ENCODE measurements around the gene CTNNBL1.
A peak's percentile ranks its signal among the peaks of the same experiment; 100 is the strongest.
"Not testable (repeated sequence)": the region's sequence is repeated elsewhere in the genome, so short reads cannot be mapped to it uniquely, and the experiment has no call there.

Gene CTNNBL1, protein sequence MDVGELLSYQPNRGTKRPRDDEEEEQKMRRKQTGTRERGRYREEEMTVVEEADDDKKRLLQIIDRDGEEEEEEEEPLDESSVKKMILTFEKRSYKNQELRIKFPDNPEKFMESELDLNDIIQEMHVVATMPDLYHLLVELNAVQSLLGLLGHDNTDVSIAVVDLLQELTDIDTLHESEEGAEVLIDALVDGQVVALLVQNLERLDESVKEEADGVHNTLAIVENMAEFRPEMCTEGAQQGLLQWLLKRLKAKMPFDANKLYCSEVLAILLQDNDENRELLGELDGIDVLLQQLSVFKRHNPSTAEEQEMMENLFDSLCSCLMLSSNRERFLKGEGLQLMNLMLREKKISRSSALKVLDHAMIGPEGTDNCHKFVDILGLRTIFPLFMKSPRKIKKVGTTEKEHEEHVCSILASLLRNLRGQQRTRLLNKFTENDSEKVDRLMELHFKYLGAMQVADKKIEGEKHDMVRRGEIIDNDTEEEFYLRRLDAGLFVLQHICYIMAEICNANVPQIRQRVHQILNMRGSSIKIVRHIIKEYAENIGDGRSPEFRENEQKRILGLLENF

DNA sequence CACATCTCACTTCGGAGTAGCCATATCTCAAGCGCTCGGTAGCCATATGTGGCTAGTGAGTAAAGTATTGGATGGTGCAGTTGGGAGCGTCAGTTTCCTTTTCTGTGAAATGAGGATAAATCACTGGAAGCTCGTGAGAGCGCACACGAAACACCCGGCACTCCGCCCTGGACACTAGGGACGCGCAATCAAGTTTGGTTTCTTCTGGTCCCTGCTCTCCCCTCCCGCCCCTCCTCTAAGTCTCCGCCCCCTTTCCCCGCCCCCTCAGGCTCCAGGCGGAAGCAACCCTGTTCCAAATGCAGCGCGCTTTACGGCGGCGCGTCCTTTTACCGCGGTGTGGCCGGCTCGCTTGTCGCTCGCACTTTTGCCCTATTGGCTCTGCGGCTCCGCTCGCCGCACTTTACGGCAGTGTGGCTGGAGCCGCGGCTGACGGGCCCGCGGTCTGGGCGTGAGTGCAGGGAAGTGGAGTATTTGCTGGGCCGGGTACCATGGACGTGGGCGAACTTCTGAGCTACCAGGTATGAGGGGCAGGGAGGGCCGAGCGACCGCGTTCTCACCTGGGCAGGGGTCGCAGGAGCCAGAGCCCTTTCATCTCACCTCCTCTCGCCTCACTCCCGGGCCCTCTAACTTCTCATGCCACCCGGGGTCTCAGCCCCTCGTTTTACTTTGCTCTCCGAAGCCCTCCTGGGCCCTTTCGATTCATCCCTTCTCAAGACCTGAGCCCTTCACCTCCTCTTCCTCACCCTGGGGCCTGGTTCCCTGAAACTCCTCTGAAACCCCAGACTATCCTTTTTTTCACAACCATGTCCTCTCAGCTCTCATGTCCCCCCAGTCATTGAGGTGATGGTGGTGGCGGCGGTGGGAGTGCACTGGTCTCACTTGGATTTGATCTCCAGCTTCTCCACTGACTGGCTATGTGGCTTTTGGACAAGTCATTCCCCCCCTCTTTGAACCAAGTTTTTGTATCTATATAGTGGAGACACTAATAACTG lies at the start of gene CTNNBL1:
CTNNBL1 (plus strand) TSS at position 396 of the 992 bp plus-strand sequence; CDS start at position 489, 93 bp downstream.
- peak; percentile 79 for DNase-seq (ENCODE audit: low spot score)

DNA sequence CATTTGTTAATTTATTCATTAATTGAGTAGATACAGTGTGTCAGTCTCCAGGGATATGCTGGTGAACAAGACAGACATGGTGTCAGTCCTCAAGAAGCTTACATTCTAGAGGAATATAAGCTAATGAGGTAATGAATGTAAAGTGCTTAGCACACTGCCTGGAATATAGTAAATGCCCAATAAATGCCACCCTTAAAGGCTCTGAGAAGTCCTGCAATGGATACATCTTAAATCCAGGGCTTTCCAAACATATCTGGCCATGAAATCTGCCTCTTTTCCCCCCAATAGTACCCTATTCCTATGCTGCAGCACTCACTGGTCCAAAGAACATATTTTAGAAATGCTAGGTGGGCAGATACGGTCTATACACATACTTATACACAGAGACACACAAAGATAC lies 49.2 kb upstream of the CTNNBL1 start:
- no peak for DNase-seq (ENCODE audit: low spot score)

DNA sequence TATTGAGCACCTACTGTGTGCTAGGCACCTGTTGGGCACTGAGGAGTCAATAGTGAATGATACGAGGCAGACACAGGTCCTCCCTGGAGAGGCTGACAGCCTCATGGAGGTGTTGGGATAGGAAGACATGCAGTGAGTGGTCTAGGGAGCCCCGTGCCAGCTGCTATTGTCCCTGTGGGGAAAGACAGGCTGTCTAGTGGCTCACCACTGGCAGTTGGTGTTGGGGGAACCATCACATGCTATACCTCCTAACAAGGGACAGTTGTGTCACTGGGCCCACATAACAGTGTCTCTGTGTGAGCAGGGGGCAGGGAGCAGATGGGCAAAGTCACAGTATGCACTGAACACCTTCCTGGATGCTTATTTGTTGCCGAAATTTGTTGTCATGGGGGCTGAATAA lies 45.9 kb upstream of the CTNNBL1 start:
- no peak for DNase-seq (ENCODE audit: low spot score)

DNA sequence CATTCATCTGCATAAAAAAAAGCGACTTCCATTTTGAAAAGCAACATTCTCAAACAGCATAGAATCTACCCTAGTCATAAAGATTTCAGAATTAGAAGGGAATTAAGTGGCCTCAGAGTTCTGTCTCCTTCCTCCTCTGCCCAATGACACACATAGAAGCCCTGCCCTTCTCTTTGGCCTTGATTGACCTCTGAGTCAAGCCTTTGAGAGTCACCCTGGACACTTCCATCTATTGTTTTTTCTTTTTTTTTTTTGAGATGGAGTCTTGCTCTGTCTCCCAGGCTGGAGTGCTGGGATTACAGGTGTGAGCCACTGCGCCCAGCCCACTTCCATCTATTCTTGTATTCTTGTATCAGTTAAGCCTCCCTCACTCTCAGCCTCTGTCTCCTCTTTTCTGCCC lies 44.8 kb upstream of the CTNNBL1 start:
- DNase-seq (ENCODE audit: low spot score): no peak

DNA sequence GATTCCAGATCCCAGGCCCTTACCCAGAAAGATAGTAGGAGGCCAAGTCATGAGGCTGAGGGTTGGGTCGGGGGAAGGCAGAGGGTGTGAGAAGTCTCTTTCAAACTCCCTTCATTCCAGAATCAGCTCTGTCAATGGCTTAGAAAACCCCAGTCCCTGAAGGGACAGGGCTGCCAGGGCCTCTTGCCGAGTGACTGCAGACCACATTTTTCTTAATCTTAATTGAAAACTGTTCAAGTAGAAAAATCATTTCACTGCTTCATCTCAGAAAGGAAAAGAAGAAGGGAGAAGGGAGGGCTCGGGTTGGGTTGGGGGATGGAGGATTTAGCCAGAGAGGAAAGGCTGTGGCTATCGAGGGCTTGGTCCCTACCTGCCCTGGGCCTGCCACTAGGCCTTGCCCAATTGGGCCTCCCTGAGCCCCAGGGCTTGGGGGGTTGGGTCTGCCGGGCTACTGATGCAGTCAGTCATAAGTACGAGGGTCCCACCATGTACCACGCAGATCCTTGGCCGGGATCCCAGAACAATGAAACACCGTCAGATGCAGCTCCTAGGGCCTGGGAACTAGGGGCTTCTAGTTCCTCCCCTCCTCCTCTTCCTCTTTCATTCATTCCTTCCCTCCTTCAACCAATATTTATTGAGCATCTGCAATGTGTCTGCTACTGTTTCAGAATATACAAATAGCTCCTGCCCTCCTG lies 44.0 kb upstream of the CTNNBL1 start:
- DNase-seq (ENCODE audit: low spot score): no peak

DNA sequence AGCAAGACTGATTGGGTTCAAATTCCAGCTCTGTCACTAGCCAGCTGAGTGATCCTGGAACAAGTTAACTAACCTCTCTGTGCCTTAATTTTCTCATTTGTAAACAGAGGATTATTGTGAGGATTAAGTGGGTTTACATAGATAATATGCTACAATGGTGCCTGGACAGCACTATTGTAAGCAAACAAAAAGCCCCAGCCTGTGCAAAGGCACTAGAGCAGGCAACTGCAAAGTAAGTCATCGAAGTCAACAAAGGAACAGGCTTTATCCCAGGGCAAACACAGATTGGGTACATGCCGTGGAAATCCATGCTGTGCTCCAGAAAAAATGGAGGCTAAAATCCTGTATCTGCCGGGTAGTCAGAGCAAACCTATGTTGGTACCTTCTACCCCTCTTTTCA lies 43.2 kb upstream of the CTNNBL1 start:
- no peak for DNase-seq (ENCODE audit: low spot score)

DNA sequence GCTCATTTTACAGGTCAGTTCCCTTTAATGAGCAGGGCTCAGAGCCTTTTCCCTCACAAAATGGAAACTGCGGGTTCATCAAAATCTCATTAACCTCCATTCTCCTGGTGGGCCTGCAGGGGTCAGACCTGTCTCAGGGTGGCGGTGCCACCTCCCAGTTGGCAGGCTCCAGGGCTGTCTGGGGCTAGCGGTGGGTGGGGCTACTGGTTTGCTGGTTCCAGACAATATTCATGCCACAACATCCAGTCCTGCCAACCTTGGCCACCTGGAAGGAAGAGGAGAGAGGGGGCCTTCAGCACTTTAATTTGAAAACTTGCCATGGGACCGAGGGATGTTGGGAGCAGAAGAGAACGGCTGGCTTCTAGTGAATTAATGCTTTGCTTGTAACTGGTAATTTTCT lies 41.9 kb upstream of the CTNNBL1 start:
- DNase-seq (ENCODE audit: low spot score): peak; percentile 19

DNA sequence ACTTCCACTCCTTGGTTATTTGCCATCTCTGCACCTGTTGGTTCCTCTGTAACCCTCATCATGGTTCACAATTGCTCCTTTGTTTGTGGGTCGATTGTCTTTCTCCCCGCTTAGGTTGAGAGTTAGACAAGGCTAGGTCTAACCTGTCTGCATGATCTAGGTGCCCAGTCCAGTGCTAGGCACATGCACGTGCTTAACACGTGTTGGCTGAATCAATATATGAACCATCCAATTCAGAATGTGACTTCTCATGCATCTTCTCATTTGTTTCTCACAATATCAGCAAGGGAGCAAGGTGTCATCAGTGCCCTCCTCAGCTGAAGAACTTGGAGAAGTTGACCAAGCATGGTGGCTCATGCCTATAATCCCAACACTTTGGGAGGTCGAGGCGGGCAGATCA lies 36.9 kb upstream of the CTNNBL1 start:
- no peak for DNase-seq (ENCODE audit: low spot score)

DNA sequence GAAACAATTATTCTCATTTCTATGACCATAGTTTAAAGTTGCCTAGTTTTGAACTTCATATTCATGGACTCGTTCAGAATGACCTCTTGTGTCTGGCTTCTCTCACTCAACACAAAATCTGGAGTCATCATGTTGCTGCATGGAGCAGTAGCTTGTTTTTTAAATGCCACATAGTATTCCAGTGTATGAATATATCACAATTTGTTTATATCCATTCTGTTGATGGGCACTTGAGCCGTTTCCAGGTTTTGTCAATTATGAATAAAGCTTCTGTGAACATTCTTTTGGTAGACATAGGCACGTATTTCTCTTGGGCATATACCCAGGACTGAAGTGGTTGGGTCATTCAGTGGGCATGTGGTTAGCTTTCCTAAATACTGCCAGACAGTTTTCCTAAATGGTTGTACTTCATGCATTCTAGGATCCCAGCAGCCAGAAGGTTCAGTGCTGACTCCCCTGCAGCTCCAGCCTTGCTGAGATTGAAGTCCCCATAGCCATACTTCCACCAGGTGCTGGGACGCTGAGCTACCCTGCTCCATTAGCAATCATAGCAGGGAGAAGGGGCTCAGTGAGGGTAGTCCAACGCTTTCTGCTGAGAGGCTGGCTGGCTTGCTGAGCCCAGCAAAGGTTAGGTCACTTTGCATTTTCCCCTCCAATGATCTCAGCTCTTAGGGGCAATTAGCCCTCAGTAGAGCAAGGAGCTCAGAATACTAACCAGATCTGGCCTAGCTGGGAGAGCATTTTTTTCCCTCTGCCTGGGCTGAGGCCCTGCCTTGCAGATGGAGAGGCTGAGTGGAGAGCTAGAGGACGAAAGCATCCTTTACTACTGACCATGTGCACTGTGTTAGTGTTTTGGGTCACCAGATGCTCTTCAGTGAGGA lies 35.7 kb upstream of the CTNNBL1 start:
- no peak for DNase-seq (ENCODE audit: low spot score)

DNA sequence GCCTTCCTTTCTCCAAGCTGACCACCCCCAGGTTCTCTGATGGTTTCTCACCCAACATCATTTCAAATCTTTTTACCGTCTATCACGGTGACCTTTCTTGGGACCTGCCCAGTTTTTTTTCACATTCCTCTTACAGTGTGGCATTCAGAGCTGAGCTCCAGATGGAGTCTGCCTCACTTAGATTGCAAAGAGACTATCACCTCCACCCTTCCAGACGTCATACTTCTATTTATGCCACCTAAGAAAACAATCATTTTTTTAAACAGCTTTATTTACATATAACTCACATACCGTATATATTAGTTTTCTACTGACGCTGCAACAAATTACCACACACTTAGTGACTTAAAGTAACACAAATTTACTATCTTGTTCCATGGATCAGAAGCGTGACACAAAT lies 32.3 kb upstream of the CTNNBL1 start:
- DNase-seq (ENCODE audit: low spot score): no peak

DNA sequence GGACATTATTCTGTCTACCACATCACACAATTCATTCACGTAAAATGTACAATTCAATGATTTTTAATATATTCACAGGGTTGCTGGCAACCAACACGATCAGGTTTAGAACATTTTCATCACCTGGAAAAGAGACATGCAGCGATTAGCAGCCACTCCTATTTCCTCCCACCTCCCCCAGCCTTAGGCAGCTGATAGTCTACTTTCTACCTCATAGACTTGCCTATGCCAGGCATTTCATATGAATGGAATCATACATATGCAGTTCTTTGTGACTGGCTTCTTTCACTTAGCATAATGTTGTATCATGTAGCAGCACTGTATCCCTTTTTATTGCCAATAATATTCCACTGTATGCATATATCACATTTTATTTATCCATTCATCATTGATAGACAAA lies 31.5 kb upstream of the CTNNBL1 start:
- no peak for DNase-seq (ENCODE audit: low spot score)

DNA sequence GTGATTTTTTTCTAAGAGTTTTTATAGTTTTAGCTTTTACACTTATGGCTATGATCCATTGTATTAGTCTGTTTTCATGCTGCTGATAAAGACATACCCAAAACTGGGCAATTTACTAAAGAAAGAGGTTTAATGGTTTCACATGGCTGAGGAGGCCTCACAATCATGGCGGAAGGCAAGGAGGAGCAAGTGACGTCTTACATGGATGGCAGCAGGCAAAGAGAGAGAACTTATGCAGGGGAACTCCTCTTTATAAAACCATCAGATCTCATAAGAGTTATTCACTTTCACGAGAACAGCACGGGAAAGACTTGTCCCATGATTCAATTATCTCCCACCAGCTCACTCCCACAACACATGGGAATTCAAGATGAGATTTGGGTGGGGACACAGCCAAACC lies 29.2 kb upstream of the CTNNBL1 start:
- DNase-seq (ENCODE audit: low spot score): not testable (repeated sequence)

DNA sequence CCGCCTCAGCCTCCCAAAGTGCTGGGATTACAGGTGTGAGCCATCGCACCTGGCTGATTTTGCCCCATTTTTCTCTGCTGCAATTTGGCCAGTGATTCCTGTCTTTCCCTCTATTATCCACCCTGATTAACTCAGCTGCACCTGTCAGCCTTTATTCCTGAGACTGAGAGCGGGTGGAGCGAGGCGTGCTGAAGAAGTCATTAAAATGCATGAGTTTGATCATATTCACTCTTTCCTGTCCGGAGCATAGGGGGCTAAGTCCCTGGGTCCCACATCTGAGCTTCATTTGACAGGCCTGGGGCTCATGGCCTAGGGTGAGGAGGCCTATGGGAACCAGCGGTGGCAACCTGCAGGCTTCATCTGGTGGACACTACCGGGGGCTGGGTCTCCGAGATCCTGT lies 25.7 kb upstream of the CTNNBL1 start:
- DNase-seq (ENCODE audit: low spot score): no peak

DNA sequence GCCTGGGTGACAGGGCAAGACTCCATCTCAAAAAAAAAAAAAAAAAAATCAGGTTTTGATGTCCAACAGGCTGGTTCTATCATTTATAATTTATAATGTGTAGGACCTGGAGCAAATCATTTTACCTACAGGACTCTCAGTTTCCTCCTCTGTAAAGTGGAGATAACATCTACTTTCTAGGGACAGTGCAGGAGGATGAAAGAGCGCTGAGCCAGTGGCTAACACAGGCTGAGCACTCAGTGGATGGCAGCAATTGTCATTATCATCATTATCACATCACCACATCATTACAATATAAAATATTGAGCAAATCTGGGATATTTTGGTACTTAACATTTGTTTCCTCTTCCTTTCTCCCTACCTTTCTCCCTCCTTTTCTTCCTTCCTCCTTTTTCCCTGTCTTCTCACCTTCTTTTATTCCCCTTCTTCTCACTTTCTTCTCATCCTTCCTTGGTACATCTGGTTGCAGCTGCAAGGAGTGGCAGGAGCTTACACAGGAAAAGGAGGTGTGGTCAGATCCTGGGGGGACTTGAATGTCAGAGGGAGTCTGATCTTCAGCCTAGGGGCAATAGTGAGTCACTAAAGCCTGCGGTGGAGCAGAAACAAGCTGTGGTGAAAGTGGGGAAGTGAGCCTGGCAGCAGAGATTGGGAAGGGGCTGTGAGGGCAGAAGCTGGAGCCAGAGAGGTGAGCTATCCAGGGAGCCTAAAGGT lies 24.6 kb upstream of the CTNNBL1 start:
- no peak for DNase-seq (ENCODE audit: low spot score)

DNA sequence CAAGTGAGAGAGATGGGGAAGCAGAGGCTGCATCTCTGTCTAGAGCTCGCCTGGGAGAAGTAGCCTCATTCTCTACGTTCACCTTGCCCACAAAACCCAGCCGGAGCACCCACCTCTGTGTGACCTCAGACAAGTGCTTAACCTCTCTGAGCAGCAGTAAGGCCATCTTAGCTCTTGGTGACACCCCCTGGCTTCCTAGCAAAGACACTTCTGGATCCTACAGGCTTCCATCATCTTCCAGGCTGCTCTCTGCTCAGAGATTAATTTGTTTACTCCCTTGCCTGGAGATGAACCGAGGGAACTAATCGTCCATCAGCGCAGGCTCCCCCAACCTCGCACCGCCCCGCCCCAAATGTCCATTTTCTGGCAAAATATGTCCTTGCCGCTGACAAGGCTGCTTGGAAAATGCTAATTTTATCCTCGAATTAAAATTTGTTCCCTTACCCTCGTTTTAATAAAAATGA lies 24.0 kb upstream of the CTNNBL1 start:
- no peak for DNase-seq (ENCODE audit: low spot score)

DNA sequence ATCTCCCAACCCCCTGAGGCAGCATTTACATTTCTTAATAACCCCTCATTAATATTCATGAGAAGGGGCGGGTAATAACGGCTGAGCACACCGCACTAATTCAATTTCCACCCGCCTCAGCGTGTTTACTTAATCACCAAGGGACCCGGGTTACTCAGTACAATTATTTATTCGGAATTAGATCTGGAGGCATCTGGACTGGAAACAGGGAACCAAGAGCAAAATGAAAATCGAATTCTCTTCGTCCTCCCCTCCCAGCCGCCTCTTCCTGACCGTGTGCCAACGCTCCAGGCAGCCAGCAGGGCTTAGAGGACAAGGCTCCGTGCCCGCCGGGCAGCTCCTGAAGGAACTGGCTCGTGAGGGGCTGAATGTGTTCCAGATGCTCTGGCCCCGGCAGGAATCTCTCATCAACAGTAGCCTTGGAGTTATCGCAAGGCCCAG lies 23.5 kb upstream of the CTNNBL1 start:
- DNase-seq (ENCODE audit: low spot score): no peak

DNA sequence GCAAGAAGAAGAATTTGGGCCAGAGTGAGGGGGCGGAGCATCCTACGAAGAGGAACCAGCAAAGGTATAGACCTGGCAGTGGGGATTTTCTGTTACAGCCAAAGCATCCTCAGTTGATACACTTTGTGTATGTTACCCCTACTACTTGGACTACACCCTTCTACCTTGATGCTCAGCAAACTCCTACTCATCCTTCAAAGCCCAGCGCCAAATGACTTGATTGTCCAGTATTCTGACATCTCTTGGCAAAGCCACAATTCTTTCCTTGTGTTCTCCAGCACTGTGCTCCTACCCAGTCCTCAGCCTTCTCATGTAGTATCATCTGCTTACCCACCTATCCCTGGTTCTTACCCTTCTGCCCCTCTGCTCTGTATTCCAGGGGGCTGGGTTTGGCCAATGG lies 21.7 kb upstream of the CTNNBL1 start:
- DNase-seq (ENCODE audit: low spot score): no peak

DNA sequence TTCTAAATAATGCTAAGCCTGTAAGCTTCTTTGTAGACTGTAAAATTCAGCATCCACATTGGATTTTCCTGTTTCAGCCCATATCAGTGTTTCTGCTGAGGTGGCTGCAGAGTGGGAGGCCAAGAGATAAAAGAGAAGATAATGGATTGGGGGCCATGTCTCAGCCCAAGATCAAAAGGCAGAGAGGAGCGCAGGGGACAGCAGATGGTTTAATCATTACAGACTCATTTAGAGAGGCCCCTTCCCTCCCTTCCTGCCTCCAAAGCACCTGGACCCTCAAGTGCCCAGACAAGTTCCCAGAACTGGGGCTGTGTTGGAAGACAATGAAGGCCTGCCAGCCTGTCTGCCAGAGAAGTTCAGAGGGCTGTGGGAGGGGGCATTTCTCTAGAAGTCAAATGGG lies 20.4 kb upstream of the CTNNBL1 start:
- DNase-seq (ENCODE audit: low spot score): no peak

DNA sequence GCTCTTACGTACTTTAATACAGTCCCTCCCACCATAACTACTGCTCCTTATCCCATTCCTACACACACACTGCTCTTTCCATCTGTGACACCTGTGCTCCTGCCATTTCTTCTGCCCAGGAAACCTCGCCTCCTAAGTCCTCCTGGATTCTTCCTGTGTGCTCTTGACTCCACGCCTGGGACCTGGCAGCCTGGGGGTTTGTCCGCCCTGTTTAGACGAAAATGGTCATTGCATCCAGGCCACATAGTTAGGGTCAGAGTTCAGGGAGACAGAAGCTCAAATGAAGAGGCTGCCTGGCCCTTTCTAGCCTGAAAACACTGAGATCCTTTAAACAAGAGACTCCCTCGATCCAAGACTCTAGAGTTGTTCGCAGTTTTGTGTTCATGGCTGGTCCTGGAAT lies 17.4 kb upstream of the CTNNBL1 start:
- DNase-seq (ENCODE audit: low spot score): no peak

Data from HuH-7.5 (cell line).